Panc1 (cell line): ENCODE measurements around the gene PLCB1. TPM values are rescaled to one million over a fixed set of nuclear protein-coding genes. Genes with fewer than 3 reads are reported as not detected.

Experiments
- ATAC-seq: fragments of 200-7000 bp; cut with Tn5 transposase; 2 replicates; pipeline ENCODE4 v1.9.1; 2020; ENCODE audit warnings: mild to moderate bottlenecking, moderate library complexity
- BruUV-seq: library from RNA; stranded (reverse); fragments of 400-500 nt; replicated peaks from 2 replicates; lab custom pipeline; 2021; lab: Mats Ljungman, UMichigan
- CTCF ChIA-PET: fragments of 300-600 bp; sonication (Branson Sonifier 250); formaldehyde crosslinking; loops from one replicate; lab custom pipeline; 2022; ENCODE audit warnings: antibody characterized with exemption; lab: Charles Lee
- POLR2A ChIA-PET: fragments of 300-600 bp; sonication (Branson Sonifier 250); formaldehyde crosslinking; loops from one replicate; lab custom pipeline; 2022; ENCODE audit warnings: antibody characterized with exemption; lab: Charles Lee
- DNase-seq: peaks from one replicate; pipeline ENCODE4 v3.0.0-alpha.2; 2010; ENCODE audit warnings: low read depth, low spot score
- H3K27ac ChIP-seq: 2 replicates; pipeline ENCODE4 v1.5.1; 2011; ENCODE audit warnings: mild to moderate bottlenecking, low read length, inconsistent platforms
- H3K27me3 ChIP-seq: fragments of 200-500 bp; sonication (Bioruptor generic); 2 replicates; pipeline ENCODE4 v1.6.0; 2014; ENCODE audit warnings: low read length, inconsistent platforms; ENCODE audit not compliant: control insufficient read depth, insufficient read depth
- H3K36me3 ChIP-seq: fragments of 200-500 bp; sonication (Bioruptor generic); 2 replicates; pipeline ENCODE4 v1.5.1; 2014; ENCODE audit warnings: inconsistent platforms, mild to moderate bottlenecking, low read length, moderate library complexity; ENCODE audit not compliant: control insufficient read depth, insufficient read depth
- H3K4me1 ChIP-seq: 2 replicates; pipeline ENCODE4 v1.5.1; 2011; ENCODE audit warnings: inconsistent platforms, mild to moderate bottlenecking, low read length, moderate library complexity; ENCODE audit not compliant: control insufficient read depth, insufficient read depth
- H3K4me3 ChIP-seq, 2 experiments: 2 replicates each; pipeline ENCODE4 v1.5.1; 2011 to 2012; ENCODE audit warnings: low read depth in 2 of 2, low read length in 2 of 2, mild to moderate bottlenecking in 2 of 2, inconsistent platforms in 1 of 2, moderate library complexity in 1 of 2
- H3K9me3 ChIP-seq: fragments of 200-500 bp; sonication (Bioruptor generic); 2 replicates; pipeline ENCODE4 v1.5.1; 2014; ENCODE audit warnings: low read depth, mild to moderate bottlenecking, inconsistent platforms, low read length, moderate library complexity; ENCODE audit not compliant: control insufficient read depth, insufficient read depth
- REST ChIP-seq, 2 experiments: IDR thresholded peaks; 2 replicates each; pipeline ENCODE4 v1.6.1; 2011 to 2012; ENCODE audit warnings: low read depth in 2 of 2, control low read depth in 1 of 2, low read length in 1 of 2, mild to moderate bottlenecking in 1 of 2, moderate library complexity in 1 of 2; ENCODE audit not compliant: insufficient read depth in 1 of 2
- SIN3A ChIP-seq: IDR thresholded peaks from 2 replicates; pipeline ENCODE4 v1.6.1; 2012; ENCODE audit warnings: low read depth, mild to moderate bottlenecking, low read length, moderate library complexity, borderline replicate concordance; ENCODE audit not compliant: insufficient read depth
- in situ Hi-C: cut with HindIII; loops from 2 replicates; pipeline ENCODE4 v1.10.0; 2016; ENCODE audit warnings: low sequenced_read_pairs, low pct_unique_long_range_greater_than_20kb
- intact Hi-C: fragments of 100-400 bp; cut with micrococcal nuclease; formaldehyde crosslinking; loops from one replicate; pipeline ENCODE4 v1.10.0; 2022; ENCODE audit not compliant: unreplicated experiment
- total RNA-seq: library from RNA; stranded (reverse); gene quantifications from one replicate; pipeline ENCODE4 v1.2.1, GENCODE V29; 2021; ENCODE audit not compliant: unreplicated experiment
- TF ChIP-seq, protein P1 (sequence below): fragments of 450-650 bp; IDR thresholded peaks from 2 replicates; pipeline ENCODE4 v1.5.1; 2017; ENCODE audit warnings: mild to moderate bottlenecking

The PLCB1 gene
- total RNA-seq, 1 experiment from 2014 or later: 0.59 TPM

- in situ Hi-C loops: no loop called here
- H3K9me3 ChIP-seq: no peaks in the 10 kb centered on the region
- no peak for ATAC-seq
- H3K27me3 ChIP-seq: no peaks in the 10 kb centered on the region
- BruUV-seq: no TSS peak
- POLR2A ChIA-PET: no interaction called here
- CTCF ChIA-PET: no interaction called here
- no peak overlapping the region for H3K4me3 ChIP-seq
- TF ChIP-seq SIN3A: no peak
- H3K36me3 ChIP-seq: no peaks in the 10 kb centered on the region; the same call in 1 of the 2 replicates
- intact Hi-C loops: no loop called here
- no peak for DNase-seq
- no peak overlapping the region for H3K27ac ChIP-seq
- no peaks in the 10 kb centered on the region for H3K4me1 ChIP-seq
These were observed 586.2 kb downstream of the PLCB1 start for GRCh38 chr20:8718279-8718678.

- CTCF ChIA-PET: no interaction called here
- intact Hi-C loops (loop anchor here (1.0 to 5.0 kb wide), 2 partner anchors 328 to 588 kb away; partner anchors contain the start of gene PLCB1), in situ Hi-C loops (no loop called here)
- Histone ChIP-seq H3K27me3 (no peaks in the 10 kb centered on the region), H3K27ac (no peak overlapping the region), H3K4me1 (no peaks in the 10 kb centered on the region), H3K9me3 (no peaks in the 10 kb centered on the region), H3K4me3 (no peak overlapping the region), H3K36me3 (no peaks in the 10 kb centered on the region; the same call in 1 of the 2 replicates)
- POLR2A ChIA-PET: no interaction called here
- DNase-seq (no peak), ATAC-seq (no peak)
- no TSS peak for BruUV-seq
- TF ChIP-seq REST (IDR thresholded peaks at IDR 0.05; ENCODE audit: insufficient read depth in 1 of 2, low read depth in 2 of 2, low read length in 1 of 2) (no peak), SIN3A (no peak)
These were observed 588.0 kb downstream of the PLCB1 start for GRCh38 chr20:8720089-8720488.

GRCh38 chr20:8721098-8721497 lies 589.0 kb downstream of the PLCB1 start:
- Histone ChIP-seq H3K27ac (no peak overlapping the region), H3K27me3 (no peaks in the 10 kb centered on the region), H3K4me1 (no peaks in the 10 kb centered on the region), H3K36me3 (no peaks in the 10 kb centered on the region; the same call in 1 of the 2 replicates), H3K9me3 (no peaks in the 10 kb centered on the region), H3K4me3 (no peak overlapping the region)
- DNase-seq: peak; percentile 20
- ChIA-PET POLR2A (no interaction called here), CTCF (interaction anchor here (0.6 to 3.3 kb wide), 3 partner anchors 678 to 879 kb away, joined by 3 to 34 read pairs (median 16); no protein-coding TSS in a partner anchor)
- ATAC-seq: no peak
- no TSS peak for BruUV-seq
- in situ Hi-C loops (no loop called here), intact Hi-C loops (loop anchor here (5.0 kb wide), 1 partner anchor 329 kb away; no protein-coding TSS in a partner anchor)
- TF ChIP-seq, protein P1, sequence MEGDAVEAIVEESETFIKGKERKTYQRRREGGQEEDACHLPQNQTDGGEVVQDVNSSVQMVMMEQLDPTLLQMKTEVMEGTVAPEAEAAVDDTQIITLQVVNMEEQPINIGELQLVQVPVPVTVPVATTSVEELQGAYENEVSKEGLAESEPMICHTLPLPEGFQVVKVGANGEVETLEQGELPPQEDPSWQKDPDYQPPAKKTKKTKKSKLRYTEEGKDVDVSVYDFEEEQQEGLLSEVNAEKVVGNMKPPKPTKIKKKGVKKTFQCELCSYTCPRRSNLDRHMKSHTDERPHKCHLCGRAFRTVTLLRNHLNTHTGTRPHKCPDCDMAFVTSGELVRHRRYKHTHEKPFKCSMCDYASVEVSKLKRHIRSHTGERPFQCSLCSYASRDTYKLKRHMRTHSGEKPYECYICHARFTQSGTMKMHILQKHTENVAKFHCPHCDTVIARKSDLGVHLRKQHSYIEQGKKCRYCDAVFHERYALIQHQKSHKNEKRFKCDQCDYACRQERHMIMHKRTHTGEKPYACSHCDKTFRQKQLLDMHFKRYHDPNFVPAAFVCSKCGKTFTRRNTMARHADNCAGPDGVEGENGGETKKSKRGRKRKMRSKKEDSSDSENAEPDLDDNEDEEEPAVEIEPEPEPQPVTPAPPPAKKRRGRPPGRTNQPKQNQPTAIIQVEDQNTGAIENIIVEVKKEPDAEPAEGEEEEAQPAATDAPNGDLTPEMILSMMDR: peak; percentile 78
- TF ChIP-seq REST (IDR thresholded peaks at IDR 0.05; ENCODE audit: insufficient read depth in 1 of 2, low read depth in 2 of 2, low read length in 1 of 2): no peak
